HepG2 (cell line): ENCODE data around the gene GNAL. TPM values are rescaled to one million over a fixed set of nuclear protein-coding genes. Genes with fewer than 3 reads are reported as not detected.
A peak's percentile ranks its signal among the peaks of the same experiment; 100 is the strongest.

ENCODE experiments used
- AKAP8 ChIP-seq: sonication (generic); formaldehyde crosslinking; IDR thresholded peaks from 2 replicates; pipeline ENCODE4 v1.5.1; 2020; ENCODE audit warnings: mild to moderate bottlenecking, missing genetic modification reagents
- ARNT2 ChIP-seq: sonication (generic); formaldehyde crosslinking; IDR thresholded peaks from 2 replicates; pipeline ENCODE4 v1.8.0; 2022; ENCODE audit warnings: mild to moderate bottlenecking, low read depth, missing genetic modification reagents, moderate library complexity
- CBFB ChIP-seq: sonication (generic); formaldehyde crosslinking; IDR thresholded peaks from 2 replicates; pipeline ENCODE4 v1.4.0; 2020; ENCODE audit warnings: missing genetic modification reagents
- CHCHD3 ChIP-seq: sonication (generic); formaldehyde crosslinking; IDR thresholded peaks from 2 replicates; pipeline ENCODE4 v1.8.0; 2022; ENCODE audit warnings: mild to moderate bottlenecking, missing genetic modification reagents, moderate library complexity
- ELF4 ChIP-seq: sonication (generic); formaldehyde crosslinking; IDR thresholded peaks from 2 replicates; pipeline ENCODE4 v1.5.0; 2020; ENCODE audit warnings: missing genetic modification reagents, mild to moderate bottlenecking, moderate library complexity, borderline replicate concordance
- GTF3A ChIP-seq: sonication (generic); formaldehyde crosslinking; conservative IDR thresholded peaks from 2 replicates; pipeline ENCODE4 v1.4.0; 2020; ENCODE audit warnings: mild to moderate bottlenecking, missing genetic modification reagents
- HMG20B ChIP-seq: conservative IDR thresholded peaks from 2 replicates; pipeline ENCODE4 v1.6.1; 2016; ENCODE audit warnings: missing genetic modification reagents, missing compliant biosample characterization
- HNRNPLL ChIP-seq: fragments of 200-400 bp; formaldehyde crosslinking; IDR thresholded peaks from 2 replicates; pipeline ENCODE4 v1.6.1; 2017; ENCODE audit warnings: mild to moderate bottlenecking, low read depth, low read length; ENCODE audit not compliant: poor library complexity, severe bottlenecking
- MTA1 ChIP-seq: sonication (generic); formaldehyde crosslinking; IDR thresholded peaks from 2 replicates; pipeline ENCODE4 v1.4.0; 2020; ENCODE audit warnings: missing genetic modification reagents, mild to moderate bottlenecking, borderline replicate concordance
- NFKB2 ChIP-seq: sonication (generic); formaldehyde crosslinking; IDR thresholded peaks from 2 replicates; pipeline ENCODE4 v1.4.0; 2020; ENCODE audit warnings: missing genetic modification reagents, borderline replicate concordance
- RBFOX2 ChIP-seq: fragments of 200-400 bp; formaldehyde crosslinking; IDR thresholded peaks from 2 replicates; pipeline ENCODE4 v1.6.1; 2017; ENCODE audit warnings: low read depth, mild to moderate bottlenecking, low read length
- TSC22D2 ChIP-seq: sonication (generic); formaldehyde crosslinking; IDR thresholded peaks from 2 replicates; pipeline ENCODE4 v1.5.1; 2020; ENCODE audit warnings: missing genetic modification reagents, mild to moderate bottlenecking, borderline replicate concordance
- ZNF446 ChIP-seq: sonication (generic); formaldehyde crosslinking; IDR thresholded peaks from 2 replicates; pipeline ENCODE4 v1.5.0; 2020; ENCODE audit warnings: mild to moderate bottlenecking, missing genetic modification reagents
- ZNF530 ChIP-seq: sonication (generic); formaldehyde crosslinking; IDR thresholded peaks from 2 replicates; pipeline ENCODE4 v1.5.0; 2020; ENCODE audit warnings: low read depth, mild to moderate bottlenecking, missing genetic modification reagents
- ZNF547 ChIP-seq: sonication (generic); formaldehyde crosslinking; IDR thresholded peaks from 2 replicates; pipeline ENCODE4 v1.5.1; 2020; ENCODE audit warnings: mild to moderate bottlenecking, missing genetic modification reagents
- ZNF607 ChIP-seq: sonication (generic); formaldehyde crosslinking; IDR thresholded peaks from 2 replicates; pipeline ENCODE4 v1.5.1; 2020; ENCODE audit warnings: missing genetic modification reagents, mild to moderate bottlenecking, borderline replicate concordance
- ZNF772 ChIP-seq: sonication (generic); formaldehyde crosslinking; IDR thresholded peaks from 2 replicates; pipeline ENCODE4 v1.5.0; 2020; ENCODE audit warnings: mild to moderate bottlenecking, missing genetic modification reagents
- ZNF788 ChIP-seq: sonication (generic); formaldehyde crosslinking; IDR thresholded peaks from 2 replicates; pipeline ENCODE4 v1.5.0; 2020; ENCODE audit warnings: mild to moderate bottlenecking, missing genetic modification reagents, borderline replicate concordance
- polyA plus RNA-seq, 8 experiments: library from polyadenylated mRNA; depleted of rRNA in 3 of 8; stranded (reverse) in 7 of 8; unstranded in 1 of 8; fragments of >200 nt; fragmentation: Illumina TruSeq in 4 of 8; extraction: Trizol in 4 of 8; gene quantifications; 2 replicates each; pipeline versions ENCODE4 v1.2.1 to v1.2.3, GENCODE V29; 2011 to 2016; ENCODE audit warnings: low read depth in 4 of 8, missing spikeins in 1 of 8, mixed read lengths in 1 of 8; ENCODE audit not compliant: insufficient read depth in 1 of 8
- total RNA-seq, 5 experiments: library from RNA; depleted of rRNA; stranded (reverse); fragments of >200 nt; fragmentation: Illumina TruSeq; extraction: Trizol; gene quantifications; 2 replicates each; pipeline ENCODE4 v1.2.3, GENCODE V29; 2016; ENCODE audit warnings: low read depth in 1 of 5
- TF ChIP-seq, protein P1 (sequence below): sonication (generic); formaldehyde crosslinking; IDR thresholded peaks from 2 replicates; pipeline ENCODE4 v1.8.1; 2022; ENCODE audit warnings: low read depth, mild to moderate bottlenecking, missing genetic modification reagents
- TF ChIP-seq, protein P2 (sequence below): sonication (generic); formaldehyde crosslinking; IDR thresholded peaks from 2 replicates; pipeline ENCODE4 v1.9.0; 2021; ENCODE audit warnings: mild to moderate bottlenecking, missing genetic modification reagents

GNAL gene
- total and polyA plus RNA-seq, 2 of the 13 experiments (the other 11 are each of a cell fraction or from before 2014, with no cell fraction given): 0.87 to 1.4 TPM

DNA sequence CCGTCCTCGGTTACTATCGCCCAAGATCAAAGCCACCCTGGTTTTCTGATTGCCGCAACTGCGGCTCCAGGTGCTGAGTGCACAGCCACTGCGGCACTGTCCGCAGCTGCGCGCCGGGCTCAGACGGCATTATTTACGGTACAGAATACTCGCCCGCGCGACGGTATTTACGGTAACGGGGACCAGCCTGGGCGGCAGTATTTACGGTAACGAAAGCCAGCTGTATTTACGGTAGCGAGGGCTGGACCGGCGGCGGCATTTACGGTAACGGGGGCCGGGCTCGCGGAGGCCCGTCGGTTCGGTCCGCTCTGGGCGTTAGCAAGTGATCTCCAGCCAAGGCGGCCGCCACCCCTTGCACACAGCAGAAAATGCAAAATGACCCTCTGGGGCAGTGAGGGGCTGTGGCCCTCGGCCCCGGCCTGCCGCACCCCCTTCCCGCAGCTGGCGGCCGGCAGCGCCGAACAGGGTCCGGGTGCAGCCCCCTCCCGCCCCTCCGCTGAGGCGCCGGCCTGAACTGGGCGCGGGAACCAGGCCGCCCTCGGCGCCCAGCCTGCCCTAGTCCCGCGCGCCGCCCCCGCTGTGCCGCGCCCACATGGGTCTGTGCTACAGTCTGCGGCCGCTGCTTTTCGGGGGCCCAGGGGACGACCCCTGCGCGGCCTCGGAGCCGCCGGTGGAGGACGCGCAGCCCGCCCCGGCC, at the start of gene GNAL (continued):
- TF ChIP-seq RBFOX2 (no peak), ZNF530 (no peak), CBFB (CRISPR knock-in tag) (no peak), HMG20B (no peak), GTF3A (no peak), AKAP8 (CRISPR knock-in tag) (no peak), ELF4 (CRISPR knock-in tag) (no peak), ZNF788 (CRISPR knock-in tag) (peak; percentile 53; the same call in 1 of the 2 replicates), MTA1 (CRISPR knock-in tag) (no peak; the same call in 1 of the 2 replicates), TSC22D2 (no peak), NFKB2 (peak; percentile 24; the same call in 1 of the 2 replicates), ARNT2 (CRISPR knock-in tag) (no peak; the same call in 1 of the 2 replicates), ZNF772 (CRISPR knock-in tag) (no peak), HNRNPLL (peak; percentile 88), CHCHD3 (no peak), ZNF547 (CRISPR knock-in tag) (no peak), ZNF446 (no peak), ZNF607 (CRISPR knock-in tag) (no peak)
- TF ChIP-seq, protein P1, sequence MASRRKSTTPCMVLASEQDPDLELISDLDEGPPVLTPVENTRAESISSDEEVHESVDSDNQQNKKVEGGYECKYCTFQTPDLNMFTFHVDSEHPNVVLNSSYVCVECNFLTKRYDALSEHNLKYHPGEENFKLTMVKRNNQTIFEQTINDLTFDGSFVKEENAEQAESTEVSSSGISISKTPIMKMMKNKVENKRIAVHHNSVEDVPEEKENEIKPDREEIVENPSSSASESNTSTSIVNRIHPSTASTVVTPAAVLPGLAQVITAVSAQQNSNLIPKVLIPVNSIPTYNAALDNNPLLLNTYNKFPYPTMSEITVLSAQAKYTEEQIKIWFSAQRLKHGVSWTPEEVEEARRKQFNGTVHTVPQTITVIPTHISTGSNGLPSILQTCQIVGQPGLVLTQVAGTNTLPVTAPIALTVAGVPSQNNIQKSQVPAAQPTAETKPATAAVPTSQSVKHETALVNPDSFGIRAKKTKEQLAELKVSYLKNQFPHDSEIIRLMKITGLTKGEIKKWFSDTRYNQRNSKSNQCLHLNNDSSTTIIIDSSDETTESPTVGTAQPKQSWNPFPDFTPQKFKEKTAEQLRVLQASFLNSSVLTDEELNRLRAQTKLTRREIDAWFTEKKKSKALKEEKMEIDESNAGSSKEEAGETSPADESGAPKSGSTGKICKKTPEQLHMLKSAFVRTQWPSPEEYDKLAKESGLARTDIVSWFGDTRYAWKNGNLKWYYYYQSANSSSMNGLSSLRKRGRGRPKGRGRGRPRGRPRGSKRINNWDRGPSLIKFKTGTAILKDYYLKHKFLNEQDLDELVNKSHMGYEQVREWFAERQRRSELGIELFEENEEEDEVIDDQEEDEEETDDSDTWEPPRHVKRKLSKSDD (CRISPR knock-in tag): no peak
- TF ChIP-seq, protein P2, sequence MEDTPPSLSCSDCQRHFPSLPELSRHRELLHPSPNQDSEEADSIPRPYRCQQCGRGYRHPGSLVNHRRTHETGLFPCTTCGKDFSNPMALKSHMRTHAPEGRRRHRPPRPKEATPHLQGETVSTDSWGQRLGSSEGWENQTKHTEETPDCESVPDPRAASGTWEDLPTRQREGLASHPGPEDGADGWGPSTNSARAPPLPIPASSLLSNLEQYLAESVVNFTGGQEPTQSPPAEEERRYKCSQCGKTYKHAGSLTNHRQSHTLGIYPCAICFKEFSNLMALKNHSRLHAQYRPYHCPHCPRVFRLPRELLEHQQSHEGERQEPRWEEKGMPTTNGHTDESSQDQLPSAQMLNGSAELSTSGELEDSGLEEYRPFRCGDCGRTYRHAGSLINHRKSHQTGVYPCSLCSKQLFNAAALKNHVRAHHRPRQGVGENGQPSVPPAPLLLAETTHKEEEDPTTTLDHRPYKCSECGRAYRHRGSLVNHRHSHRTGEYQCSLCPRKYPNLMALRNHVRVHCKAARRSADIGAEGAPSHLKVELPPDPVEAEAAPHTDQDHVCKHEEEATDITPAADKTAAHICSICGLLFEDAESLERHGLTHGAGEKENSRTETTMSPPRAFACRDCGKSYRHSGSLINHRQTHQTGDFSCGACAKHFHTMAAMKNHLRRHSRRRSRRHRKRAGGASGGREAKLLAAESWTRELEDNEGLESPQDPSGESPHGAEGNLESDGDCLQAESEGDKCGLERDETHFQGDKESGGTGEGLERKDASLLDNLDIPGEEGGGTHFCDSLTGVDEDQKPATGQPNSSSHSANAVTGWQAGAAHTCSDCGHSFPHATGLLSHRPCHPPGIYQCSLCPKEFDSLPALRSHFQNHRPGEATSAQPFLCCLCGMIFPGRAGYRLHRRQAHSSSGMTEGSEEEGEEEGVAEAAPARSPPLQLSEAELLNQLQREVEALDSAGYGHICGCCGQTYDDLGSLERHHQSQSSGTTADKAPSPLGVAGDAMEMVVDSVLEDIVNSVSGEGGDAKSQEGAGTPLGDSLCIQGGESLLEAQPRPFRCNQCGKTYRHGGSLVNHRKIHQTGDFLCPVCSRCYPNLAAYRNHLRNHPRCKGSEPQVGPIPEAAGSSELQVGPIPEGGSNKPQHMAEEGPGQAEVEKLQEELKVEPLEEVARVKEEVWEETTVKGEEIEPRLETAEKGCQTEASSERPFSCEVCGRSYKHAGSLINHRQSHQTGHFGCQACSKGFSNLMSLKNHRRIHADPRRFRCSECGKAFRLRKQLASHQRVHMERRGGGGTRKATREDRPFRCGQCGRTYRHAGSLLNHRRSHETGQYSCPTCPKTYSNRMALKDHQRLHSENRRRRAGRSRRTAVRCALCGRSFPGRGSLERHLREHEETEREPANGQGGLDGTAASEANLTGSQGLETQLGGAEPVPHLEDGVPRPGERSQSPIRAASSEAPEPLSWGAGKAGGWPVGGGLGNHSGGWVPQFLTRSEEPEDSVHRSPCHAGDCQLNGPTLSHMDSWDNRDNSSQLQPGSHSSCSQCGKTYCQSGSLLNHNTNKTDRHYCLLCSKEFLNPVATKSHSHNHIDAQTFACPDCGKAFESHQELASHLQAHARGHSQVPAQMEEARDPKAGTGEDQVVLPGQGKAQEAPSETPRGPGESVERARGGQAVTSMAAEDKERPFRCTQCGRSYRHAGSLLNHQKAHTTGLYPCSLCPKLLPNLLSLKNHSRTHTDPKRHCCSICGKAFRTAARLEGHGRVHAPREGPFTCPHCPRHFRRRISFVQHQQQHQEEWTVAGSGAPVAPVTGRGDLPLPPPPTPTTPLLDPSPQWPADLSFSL: no peak
